CD1c-positive myeloid dendritic cell (primary cell): ENCODE data around the gene SCMH1.

ENCODE experiments used
- DNase-seq: peaks from one replicate; pipeline ENCODE4 v3.0.0-alpha.2; 2016; ENCODE audit errors: extremely low spot score

The SCMH1 gene

GRCh38 chr1:41005876-41006275 lies 236.2 kb downstream of the SCMH1 start:
- no peak for DNase-seq

GRCh38 chr1:41003640-41004220 lies 238.4 kb downstream of the SCMH1 start:
- peak; percentile 96 for DNase-seq

- no peak for DNase-seq
These were observed 238.9 kb downstream of the SCMH1 start for GRCh38 chr1:41003127-41003639.

- DNase-seq, result no peak
These were observed 243.4 kb downstream of the SCMH1 start for GRCh38 chr1:40998668-40999067.

- no peak for DNase-seq
These were observed 245.0 kb downstream of the SCMH1 start for GRCh38 chr1:40997096-40997495.

GRCh38 chr1:40989066-40989465 lies 253.0 kb downstream of the SCMH1 start:
- DNase-seq, result no peak

- DNase-seq, result no peak
These were observed 253.8 kb downstream of the SCMH1 start for GRCh38 chr1:40988280-40988679.

GRCh38 chr1:40987439-40988276 lies 254.4 kb downstream of the SCMH1 start:
- DNase-seq, result no peak

GRCh38 chr1:40986956-40987355 lies 255.2 kb downstream of the SCMH1 start:
- DNase-seq, result no peak

GRCh38 chr1:40986328-40986783 lies 255.8 kb downstream of the SCMH1 start:
- DNase-seq, result no peak

GRCh38 chr1:40985875-40986274 lies 256.2 kb downstream of the SCMH1 start:
- DNase-seq, result no peak

- DNase-seq, result no peak
These were observed 256.9 kb downstream of the SCMH1 start for GRCh38 chr1:40985161-40985560.

GRCh38 chr1:40984531-40984930 lies 257.6 kb downstream of the SCMH1 start:
- no peak for DNase-seq

GRCh38 chr1:40984066-40984465 lies 258.0 kb downstream of the SCMH1 start:
- no peak for DNase-seq

- no peak for DNase-seq
These were observed 258.8 kb downstream of the SCMH1 start for GRCh38 chr1:40983286-40983685.

- DNase-seq, result no peak
These were observed 259.4 kb downstream of the SCMH1 start for GRCh38 chr1:40982721-40983120.

GRCh38 chr1:40981691-40982448 lies 260.2 kb downstream of the SCMH1 start:
- DNase-seq, result no peak

- peak; percentile 35 for DNase-seq
These were observed 261.5 kb downstream of the SCMH1 start for GRCh38 chr1:40980453-40981121.

- DNase-seq, result no peak
These were observed 262.0 kb downstream of the SCMH1 start for GRCh38 chr1:40980068-40980452.

GRCh38 chr1:40979241-40980067 lies 262.7 kb downstream of the SCMH1 start, which contains the start of gene CTPS1:
Gene CTPS1, plus strand, starts transcription at chr1:40979696. Its CDS starts 3,595 bp downstream, at chr1:40983291.
- peak; percentile 96 for DNase-seq

- no peak for DNase-seq
These were observed 263.2 kb downstream of the SCMH1 start for GRCh38 chr1:40978886-40979240.
